Stimulated activated CD8-positive, alpha-beta memory T cell treated with anti-CD3 and anti-CD28 coated beads, Interleukin-15, amount 100 ng/mL, for 4 hours (primary cell): ENCODE results near the gene SYNRG.
"Not testable (repeated sequence)": the region's sequence is repeated elsewhere in the genome, so short reads cannot be mapped to it uniquely, and the experiment has no call there.

Experiments used
- DNase-seq, 2 donors: peaks; one replicate each; pipeline ENCODE4 v3.0.0-alpha.2; 2020; ENCODE audit warnings: low read depth in 2 of 2

Gene SYNRG, protein sequence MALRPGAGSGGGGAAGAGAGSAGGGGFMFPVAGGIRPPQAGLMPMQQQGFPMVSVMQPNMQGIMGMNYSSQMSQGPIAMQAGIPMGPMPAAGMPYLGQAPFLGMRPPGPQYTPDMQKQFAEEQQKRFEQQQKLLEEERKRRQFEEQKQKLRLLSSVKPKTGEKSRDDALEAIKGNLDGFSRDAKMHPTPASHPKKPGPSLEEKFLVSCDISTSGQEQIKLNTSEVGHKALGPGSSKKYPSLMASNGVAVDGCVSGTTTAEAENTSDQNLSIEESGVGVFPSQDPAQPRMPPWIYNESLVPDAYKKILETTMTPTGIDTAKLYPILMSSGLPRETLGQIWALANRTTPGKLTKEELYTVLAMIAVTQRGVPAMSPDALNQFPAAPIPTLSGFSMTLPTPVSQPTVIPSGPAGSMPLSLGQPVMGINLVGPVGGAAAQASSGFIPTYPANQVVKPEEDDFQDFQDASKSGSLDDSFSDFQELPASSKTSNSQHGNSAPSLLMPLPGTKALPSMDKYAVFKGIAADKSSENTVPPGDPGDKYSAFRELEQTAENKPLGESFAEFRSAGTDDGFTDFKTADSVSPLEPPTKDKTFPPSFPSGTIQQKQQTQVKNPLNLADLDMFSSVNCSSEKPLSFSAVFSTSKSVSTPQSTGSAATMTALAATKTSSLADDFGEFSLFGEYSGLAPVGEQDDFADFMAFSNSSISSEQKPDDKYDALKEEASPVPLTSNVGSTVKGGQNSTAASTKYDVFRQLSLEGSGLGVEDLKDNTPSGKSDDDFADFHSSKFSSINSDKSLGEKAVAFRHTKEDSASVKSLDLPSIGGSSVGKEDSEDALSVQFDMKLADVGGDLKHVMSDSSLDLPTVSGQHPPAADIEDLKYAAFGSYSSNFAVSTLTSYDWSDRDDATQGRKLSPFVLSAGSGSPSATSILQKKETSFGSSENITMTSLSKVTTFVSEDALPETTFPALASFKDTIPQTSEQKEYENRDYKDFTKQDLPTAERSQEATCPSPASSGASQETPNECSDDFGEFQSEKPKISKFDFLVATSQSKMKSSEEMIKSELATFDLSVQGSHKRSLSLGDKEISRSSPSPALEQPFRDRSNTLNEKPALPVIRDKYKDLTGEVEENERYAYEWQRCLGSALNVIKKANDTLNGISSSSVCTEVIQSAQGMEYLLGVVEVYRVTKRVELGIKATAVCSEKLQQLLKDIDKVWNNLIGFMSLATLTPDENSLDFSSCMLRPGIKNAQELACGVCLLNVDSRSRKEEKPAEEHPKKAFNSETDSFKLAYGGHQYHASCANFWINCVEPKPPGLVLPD (N-terminal part only)

GRCh38 chr17:37609170-37610040 lies at the start of gene SYNRG:
SYNRG (minus strand) TSS chr17:37609418; CDS start chr17:37609355, 63 bp downstream.
- peak; percentile 87 to 96 for DNase-seq

DNA sequence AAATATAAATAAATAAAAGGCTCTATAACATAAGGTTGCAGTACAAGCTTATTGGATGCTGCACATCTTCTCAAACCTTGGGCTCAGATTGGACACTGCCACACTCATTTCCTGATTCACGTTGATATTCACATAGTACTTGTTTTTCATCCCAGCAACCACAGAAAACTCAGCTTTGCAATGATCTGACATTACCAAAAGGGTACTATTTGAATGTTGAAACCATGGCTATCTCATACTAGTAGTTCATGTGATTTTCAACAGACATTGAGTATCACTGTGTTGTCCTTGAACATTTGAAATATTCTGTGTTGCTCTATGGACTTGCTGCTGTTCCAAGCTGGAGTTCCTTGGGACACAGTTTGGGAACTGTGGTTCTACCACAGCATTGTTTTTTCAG lies 48.0 kb upstream of the SYNRG start:
- DNase-seq: no peak

DNA sequence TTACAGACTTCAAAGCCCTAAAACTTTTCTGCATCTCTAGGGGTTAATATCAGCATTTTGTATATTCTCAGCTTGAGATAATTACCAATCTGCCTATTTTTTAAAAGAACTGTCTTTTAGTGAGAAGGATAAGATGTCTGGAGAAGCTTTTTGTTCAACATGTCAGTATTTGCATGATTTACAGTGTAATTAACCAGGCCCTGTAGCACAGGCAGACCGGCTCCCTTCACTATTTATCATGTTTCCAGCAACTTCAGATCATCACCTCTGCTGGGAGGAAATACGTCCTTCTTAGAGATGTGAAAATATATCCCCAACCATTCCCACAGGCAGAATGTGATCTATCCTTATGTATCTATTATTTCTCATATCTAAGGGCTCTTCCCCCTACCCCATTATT lies 42.6 kb upstream of the SYNRG start:
- DNase-seq: no peak

- DNase-seq: no peak
These were observed 41.3 kb upstream of the SYNRG start for GRCh38 chr17:37650419-37651003.

GRCh38 chr17:37648555-37648954 lies 39.3 kb upstream of the SYNRG start:
- no peak for DNase-seq

DNA sequence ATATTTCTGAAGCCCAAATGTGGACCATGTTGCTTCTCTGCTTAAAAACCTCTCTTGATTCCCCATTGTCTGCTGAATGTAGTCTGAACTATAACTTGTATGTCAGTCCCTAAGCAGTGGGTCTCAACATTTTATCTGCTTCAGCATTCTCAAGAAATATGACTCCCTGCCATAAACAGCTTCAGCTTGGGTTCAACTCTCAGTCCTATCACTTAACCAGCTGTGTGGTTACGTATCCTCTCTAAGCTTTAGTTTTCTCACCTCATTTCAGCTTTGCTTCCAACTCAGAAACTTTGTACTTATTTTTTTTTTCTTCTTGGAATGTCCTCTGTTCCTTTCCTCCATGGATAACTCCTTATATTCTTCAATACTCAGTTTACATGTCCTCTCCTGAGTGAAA lies 38.6 kb upstream of the SYNRG start:
- no peak for DNase-seq

GRCh38 chr17:37643869-37644268 lies 34.7 kb upstream of the SYNRG start:
- no peak for DNase-seq

- peak; percentile 75 to 79 for DNase-seq
These were observed 34.0 kb upstream of the SYNRG start, which contains the start of gene DDX52 for GRCh38 chr17:37643118-37643766. DDX52 (minus strand) TSS chr17:37643446; CDS start chr17:37643420, 26 bp downstream.

- DNase-seq: no peak
These were observed 33.5 kb upstream of the SYNRG start for GRCh38 chr17:37642681-37643080.

GRCh38 chr17:37640015-37640414 lies 30.8 kb upstream of the SYNRG start:
- no peak for DNase-seq

DNA sequence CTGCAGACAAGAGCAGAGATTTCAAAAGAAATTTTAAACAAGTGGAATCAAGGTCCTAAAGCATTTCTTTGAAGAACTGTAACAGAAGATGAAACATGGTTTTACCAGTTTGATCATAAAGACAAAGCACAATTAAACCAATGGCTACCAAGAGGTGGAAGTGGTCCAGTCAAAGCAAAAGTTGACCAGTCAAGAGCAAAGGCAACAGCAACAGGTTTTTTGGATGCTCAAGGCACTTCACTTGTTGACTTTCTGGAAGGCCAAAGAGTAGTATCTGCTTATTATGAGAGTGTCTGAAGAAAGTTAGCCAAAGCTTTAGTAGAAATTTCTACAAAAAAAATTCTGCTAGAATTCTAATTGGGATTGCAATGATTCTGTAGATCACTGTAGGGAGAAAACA lies 28.7 kb upstream of the SYNRG start:
- DNase-seq: no peak

DNA sequence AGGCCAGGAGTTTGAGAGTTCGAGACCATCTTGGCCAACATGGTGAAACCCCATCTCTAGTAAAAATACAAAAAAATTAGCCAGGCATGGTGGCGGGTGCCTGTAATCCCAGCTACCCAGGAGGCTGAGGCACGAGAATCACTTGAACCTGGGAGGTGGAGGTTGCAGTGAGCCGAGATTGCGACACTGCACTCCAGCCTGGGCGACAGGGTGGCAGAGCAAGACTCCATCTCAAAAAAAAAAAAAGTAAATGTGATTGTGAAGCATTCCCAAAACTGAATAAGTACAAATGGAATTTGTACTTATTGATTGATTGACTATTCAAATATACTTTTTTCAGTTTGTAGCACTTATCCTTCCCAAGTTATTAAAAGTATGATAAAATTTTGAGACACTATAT lies 7.2 kb upstream of the SYNRG start:
- DNase-seq: not testable (repeated sequence)

- DNase-seq: no peak
These were observed 5.6 kb upstream of the SYNRG start for GRCh38 chr17:37614823-37615222.

- no peak for DNase-seq
These were observed 5.2 kb upstream of the SYNRG start for GRCh38 chr17:37614391-37614790.

DNA sequence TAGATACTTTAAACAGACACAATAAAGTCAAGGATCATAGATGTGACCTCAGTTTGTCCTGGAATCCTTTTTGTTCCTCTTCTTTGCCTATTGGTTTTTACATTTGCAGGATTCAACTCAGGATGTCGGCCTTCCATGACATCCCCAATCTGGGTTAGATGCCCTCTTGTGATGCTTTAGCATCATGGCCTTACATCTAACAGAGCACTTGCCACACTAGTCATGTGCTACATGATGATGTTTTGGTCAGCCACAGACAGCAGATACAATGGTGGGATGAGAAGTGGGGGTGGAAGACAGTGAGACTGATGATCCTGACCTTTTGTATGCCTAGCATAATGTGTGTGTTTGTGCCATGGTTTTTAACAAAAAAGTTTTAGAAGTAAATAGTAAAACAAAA lies 1.8 kb upstream of the SYNRG start:
- DNase-seq: no peak

DNA sequence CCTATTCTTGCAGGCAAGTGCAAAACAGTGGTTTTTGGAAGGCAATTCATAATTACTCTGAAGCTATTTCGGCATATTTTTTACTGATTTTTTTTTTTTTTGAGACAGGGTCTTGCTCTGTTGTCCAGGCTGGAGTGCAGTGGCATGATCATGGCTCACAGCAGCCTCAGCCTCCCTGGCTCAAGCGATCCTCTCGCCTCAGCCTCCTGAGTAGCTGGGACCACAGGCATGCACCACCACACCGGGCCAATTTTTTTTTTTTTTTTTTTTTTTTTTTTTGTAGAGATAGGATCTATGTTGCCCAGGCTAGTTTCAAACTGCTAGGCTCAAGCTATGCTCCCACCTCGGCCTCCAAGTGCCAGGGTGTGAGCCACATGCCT lies 813 bp upstream of the SYNRG start:
- not testable (repeated sequence) for DNase-seq

DNA sequence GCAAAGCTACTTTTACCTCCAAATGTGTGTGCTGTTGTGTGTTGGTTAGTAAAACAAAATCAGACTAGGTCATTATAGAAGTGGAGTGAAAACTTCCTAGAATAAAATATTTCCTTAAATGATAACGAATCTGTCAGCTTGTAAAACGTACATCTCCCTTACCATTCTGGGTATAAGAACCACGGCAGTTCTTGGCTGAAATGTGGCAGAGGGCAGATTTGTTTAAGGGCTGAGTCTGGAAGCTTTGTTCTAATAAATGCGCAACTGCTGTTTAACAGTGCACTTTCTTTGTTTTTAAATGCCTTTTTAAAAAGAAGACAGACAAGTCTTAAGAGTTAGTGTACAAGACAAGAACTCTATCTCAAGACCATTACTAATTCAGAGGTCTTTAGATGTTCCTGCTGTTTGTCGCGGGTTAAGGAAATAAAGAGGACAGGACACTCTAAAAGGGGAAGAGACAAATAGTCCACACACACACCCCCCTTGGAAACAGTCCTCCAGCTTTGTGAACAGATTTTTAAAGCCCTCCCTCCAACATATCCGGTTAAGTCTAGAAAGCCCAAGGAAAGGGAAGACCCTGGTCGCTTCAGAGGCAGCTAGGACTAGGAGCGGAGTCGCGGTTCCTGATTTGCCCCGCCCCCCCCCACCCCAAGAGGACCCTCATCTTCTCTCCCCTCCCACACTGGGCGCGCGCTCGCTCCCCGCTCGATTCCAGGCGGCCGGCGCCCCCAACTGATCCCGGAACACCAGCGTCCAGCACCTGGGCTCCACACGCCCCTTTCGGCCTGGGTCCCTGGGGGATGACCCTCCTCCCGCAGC lies 658 bp downstream of the SYNRG start:
- DNase-seq: peak in 1 of 2 donors; percentile 9

DNA sequence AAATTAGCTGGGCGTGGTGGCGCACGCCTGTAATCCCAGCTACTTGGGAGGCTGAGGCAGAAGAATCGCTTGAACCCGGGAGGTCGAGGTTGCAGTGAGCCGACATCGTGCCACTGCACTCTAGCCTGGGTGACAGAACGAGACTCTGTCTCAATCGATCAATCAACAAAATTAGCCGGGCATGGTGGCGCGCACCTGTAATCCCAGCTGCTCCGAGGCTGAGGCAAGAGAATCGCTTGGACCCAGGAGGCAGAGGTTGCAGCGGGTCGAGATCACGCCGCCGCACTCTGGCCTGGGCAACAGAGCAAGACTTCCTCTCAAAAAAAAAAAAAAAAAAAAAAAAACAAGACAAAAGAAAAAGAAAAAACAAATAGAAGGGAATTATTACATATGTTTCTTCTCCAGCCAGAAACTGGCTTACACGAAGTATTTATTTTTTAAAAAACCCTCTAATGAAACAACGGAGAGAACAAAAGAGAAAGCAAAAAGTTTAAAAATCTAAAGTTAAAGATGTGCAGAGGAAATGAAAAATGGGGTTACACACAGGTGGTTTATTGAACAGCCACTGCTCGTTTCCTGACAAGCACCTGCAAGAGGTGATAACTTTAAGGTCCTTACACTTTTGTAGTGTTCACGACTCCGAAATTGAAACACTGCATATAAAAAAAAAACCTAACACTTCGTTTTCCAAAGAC lies 1.4 kb downstream of the SYNRG start:
- DNase-seq: no peak
